HepG2 (cell line): ENCODE measurements around the gene FAM168A. TPM values are rescaled to one million over a fixed set of nuclear protein-coding genes. Genes with fewer than 3 reads are reported as not detected.

Experiments
- BCL6 ChIP-seq: IDR thresholded peaks from 2 replicates; pipeline ENCODE4 v1.6.1; 2016; ENCODE audit warnings: missing genetic modification reagents, missing compliant biosample characterization
- ESRRA ChIP-seq: sonication (generic); formaldehyde crosslinking; IDR thresholded peaks from 2 replicates; pipeline ENCODE4 v1.5.1; 2020; ENCODE audit warnings: mild to moderate bottlenecking, low read depth, missing genetic modification reagents
- HCFC1 ChIP-seq: fragments of 150-350 bp; IDR thresholded peaks from 2 replicates; pipeline ENCODE4 v1.6.1; 2014; ENCODE audit warnings: low read depth, low read length
- HNRNPL ChIP-seq: fragments of 200-400 bp; formaldehyde crosslinking; IDR thresholded peaks from 2 replicates; pipeline ENCODE4 v1.6.1; 2017; ENCODE audit warnings: mild to moderate bottlenecking, low read depth, low read length
- MAFF ChIP-seq: IDR thresholded peaks from 2 replicates; pipeline ENCODE4 v1.6.1; 2011; ENCODE audit warnings: low read depth, low read length, improper control_type of control experiment
- MAFK ChIP-seq, 2 experiments: IDR thresholded peaks in 1 of 2; conservative IDR thresholded peaks in 1 of 2; 2 replicates each; pipeline ENCODE4 v1.6.1; 2011; ENCODE audit warnings: improper control_type of control experiment in 2 of 2, low read length in 2 of 2
- PHF8 ChIP-seq: sonication (generic); formaldehyde crosslinking; IDR thresholded peaks from 2 replicates; pipeline ENCODE4 v1.5.0; 2020; ENCODE audit warnings: missing genetic modification reagents
- REXO4 ChIP-seq: sonication (generic); formaldehyde crosslinking; IDR thresholded peaks from 2 replicates; pipeline ENCODE4 v1.8.0; 2022; ENCODE audit warnings: missing genetic modification reagents, mild to moderate bottlenecking, borderline replicate concordance
- SIX4 ChIP-seq: sonication (generic); formaldehyde crosslinking; IDR thresholded peaks from 2 replicates; pipeline ENCODE4 v1.4.0; 2020; ENCODE audit warnings: missing genetic modification reagents
- SRF ChIP-seq: IDR thresholded peaks from 2 replicates; pipeline ENCODE4 v1.6.1; 2011; ENCODE audit warnings: mild to moderate bottlenecking, low read depth, low read length, moderate library complexity
- TBL1XR1 ChIP-seq: fragments of 150-350 bp; IDR thresholded peaks from 2 replicates; pipeline ENCODE4 v1.6.1; 2014; ENCODE audit warnings: borderline replicate concordance, low read length; ENCODE audit not compliant: partially characterized antibody
- ZFP82 ChIP-seq: sonication (generic); formaldehyde crosslinking; IDR thresholded peaks from 2 replicates; pipeline ENCODE4 v1.5.1; 2020; ENCODE audit warnings: mild to moderate bottlenecking, missing genetic modification reagents, borderline replicate concordance
- ZMAT3 ChIP-seq: sonication (generic); formaldehyde crosslinking; conservative IDR thresholded peaks from 2 replicates; pipeline ENCODE4 v1.7.0; 2021; ENCODE audit warnings: missing genetic modification reagents
- ZNF235 ChIP-seq: sonication (generic); formaldehyde crosslinking; IDR thresholded peaks from 2 replicates; pipeline ENCODE4 v1.8.1; 2023; ENCODE audit warnings: mild to moderate bottlenecking, missing genetic modification reagents, borderline replicate concordance
- ZNF329 ChIP-seq: sonication (generic); formaldehyde crosslinking; IDR thresholded peaks from 2 replicates; pipeline ENCODE4 v1.9.0; 2021; ENCODE audit warnings: low read depth, mild to moderate bottlenecking, missing genetic modification reagents
- ZNF382 ChIP-seq: sonication (generic); formaldehyde crosslinking; IDR thresholded peaks from 2 replicates; pipeline ENCODE4 v1.5.0; 2020; ENCODE audit warnings: missing genetic modification reagents, mild to moderate bottlenecking, borderline replicate concordance
- ZNF441 ChIP-seq: sonication (generic); formaldehyde crosslinking; IDR thresholded peaks from 2 replicates; pipeline ENCODE4 v1.7.0; 2021; ENCODE audit warnings: missing genetic modification reagents, borderline replicate concordance
- ZNF598 ChIP-seq: sonication (generic); formaldehyde crosslinking; IDR thresholded peaks from 2 replicates; pipeline ENCODE4 v1.5.1; 2020; ENCODE audit warnings: mild to moderate bottlenecking, missing genetic modification reagents, borderline replicate concordance
- ZNF619 ChIP-seq: sonication (generic); formaldehyde crosslinking; IDR thresholded peaks from 2 replicates; pipeline ENCODE4 v1.4.0; 2020; ENCODE audit warnings: mild to moderate bottlenecking, missing genetic modification reagents
- ZNF879 ChIP-seq: sonication (generic); formaldehyde crosslinking; IDR thresholded peaks from 2 replicates; pipeline ENCODE4 v1.8.1; 2023; ENCODE audit warnings: missing genetic modification reagents
- polyA plus RNA-seq, 8 experiments: library from polyadenylated mRNA; depleted of rRNA in 3 of 8; stranded (reverse) in 7 of 8; unstranded in 1 of 8; fragments of >200 nt; fragmentation: Illumina TruSeq in 4 of 8; extraction: Trizol in 4 of 8; gene quantifications; 2 replicates each; pipeline versions ENCODE4 v1.2.1 to v1.2.3, GENCODE V29; 2011 to 2016; ENCODE audit warnings: low read depth in 4 of 8, missing spikeins in 1 of 8, mixed read lengths in 1 of 8; ENCODE audit not compliant: insufficient read depth in 1 of 8
- total RNA-seq, 5 experiments: library from RNA; depleted of rRNA; stranded (reverse); fragments of >200 nt; fragmentation: Illumina TruSeq; extraction: Trizol; gene quantifications; 2 replicates each; pipeline ENCODE4 v1.2.3, GENCODE V29; 2016; ENCODE audit warnings: low read depth in 1 of 5
- TF ChIP-seq, protein P1 (sequence below): IDR thresholded peaks from 2 replicates; pipeline ENCODE4 v1.6.1; 2012; ENCODE audit warnings: low read length, improper control_type of control experiment
- TF ChIP-seq, protein P2 (sequence below): sonication (generic); formaldehyde crosslinking; conservative IDR thresholded peaks from 2 replicates; pipeline ENCODE4 v1.4.0; 2020; ENCODE audit warnings: missing genetic modification reagents
- TF ChIP-seq, protein P3 (sequence below): sonication (generic); formaldehyde crosslinking; IDR thresholded peaks from 2 replicates; pipeline ENCODE4 v1.5.0; 2020; ENCODE audit warnings: missing genetic modification reagents

Gene FAM168A
- total and polyA plus RNA-seq, 2 of the 13 experiments (the other 11 are each of a cell fraction or from before 2014, with no cell fraction given): 13.9 to 15.8 TPM

DNA sequence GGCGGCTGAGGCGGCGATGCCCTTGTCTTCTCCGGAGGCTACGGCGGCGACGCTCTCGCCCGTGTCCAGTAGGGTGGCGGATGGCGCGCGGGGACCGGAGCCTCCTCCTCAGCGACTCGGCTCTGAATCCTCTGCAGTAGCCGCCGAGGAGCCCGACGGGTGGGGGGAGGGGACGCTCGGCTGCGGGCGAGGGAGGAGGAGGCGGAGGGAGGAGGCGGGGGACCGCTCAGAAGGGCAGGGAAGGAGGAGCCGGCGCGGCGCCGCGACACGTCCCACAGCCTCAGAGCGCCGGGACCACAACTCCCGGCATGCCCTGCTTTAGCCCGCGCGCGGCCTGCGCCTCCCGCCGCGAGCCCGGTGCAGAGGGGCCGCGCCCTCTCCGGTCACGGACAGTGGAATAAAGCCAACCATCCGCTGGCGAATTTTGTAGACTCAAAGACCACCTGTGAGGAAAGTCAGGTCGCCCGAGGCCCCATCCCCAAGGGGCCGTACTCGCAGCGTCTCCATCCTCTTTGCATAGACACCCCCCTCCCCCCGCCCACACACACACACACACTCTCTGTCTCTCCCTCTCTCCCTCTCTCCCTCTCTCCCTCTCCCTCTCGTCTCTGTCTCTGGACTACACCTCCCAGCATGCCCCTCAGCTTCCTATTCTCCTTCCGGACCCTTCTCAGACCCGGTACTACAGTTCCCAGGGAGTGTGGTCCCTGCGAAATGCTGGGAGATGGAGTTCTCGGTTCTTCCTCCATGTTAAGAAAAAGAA is at the start of gene FAM168A (continued):
- TF ChIP-seq, protein P1, sequence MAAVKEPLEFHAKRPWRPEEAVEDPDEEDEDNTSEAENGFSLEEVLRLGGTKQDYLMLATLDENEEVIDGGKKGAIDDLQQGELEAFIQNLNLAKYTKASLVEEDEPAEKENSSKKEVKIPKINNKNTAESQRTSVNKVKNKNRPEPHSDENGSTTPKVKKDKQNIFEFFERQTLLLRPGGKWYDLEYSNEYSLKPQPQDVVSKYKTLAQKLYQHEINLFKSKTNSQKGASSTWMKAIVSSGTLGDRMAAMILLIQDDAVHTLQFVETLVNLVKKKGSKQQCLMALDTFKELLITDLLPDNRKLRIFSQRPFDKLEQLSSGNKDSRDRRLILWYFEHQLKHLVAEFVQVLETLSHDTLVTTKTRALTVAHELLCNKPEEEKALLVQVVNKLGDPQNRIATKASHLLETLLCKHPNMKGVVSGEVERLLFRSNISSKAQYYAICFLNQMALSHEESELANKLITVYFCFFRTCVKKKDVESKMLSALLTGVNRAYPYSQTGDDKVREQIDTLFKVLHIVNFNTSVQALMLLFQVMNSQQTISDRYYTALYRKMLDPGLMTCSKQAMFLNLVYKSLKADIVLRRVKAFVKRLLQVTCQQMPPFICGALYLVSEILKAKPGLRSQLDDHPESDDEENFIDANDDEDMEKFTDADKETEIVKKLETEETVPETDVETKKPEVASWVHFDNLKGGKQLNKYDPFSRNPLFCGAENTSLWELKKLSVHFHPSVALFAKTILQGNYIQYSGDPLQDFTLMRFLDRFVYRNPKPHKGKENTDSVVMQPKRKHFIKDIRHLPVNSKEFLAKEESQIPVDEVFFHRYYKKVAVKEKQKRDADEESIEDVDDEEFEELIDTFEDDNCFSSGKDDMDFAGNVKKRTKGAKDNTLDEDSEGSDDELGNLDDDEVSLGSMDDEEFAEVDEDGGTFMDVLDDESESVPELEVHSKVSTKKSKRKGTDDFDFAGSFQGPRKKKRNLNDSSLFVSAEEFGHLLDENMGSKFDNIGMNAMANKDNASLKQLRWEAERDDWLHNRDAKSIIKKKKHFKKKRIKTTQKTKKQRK: no peak
- TF ChIP-seq BCL6 (CRISPR knock-in tag) (0 out of 2 replicates have a peak, but pooled peaks have one; percentile 58), ZNF235 (CRISPR knock-in tag) (peak; percentile 70; the same call in 1 of the 2 replicates), ZFP82 (CRISPR knock-in tag) (no peak), HCFC1 (peak; percentile 87), ZNF879 (CRISPR knock-in tag) (no peak), SIX4 (CRISPR knock-in tag) (peak; percentile 39; the same call in 1 of the 2 replicates), MAFF (no peak), ZNF598 (CRISPR knock-in tag) (no peak), ZNF329 (CRISPR knock-in tag) (no peak), MAFK (conservative IDR thresholded peaks at IDR 0.05 in 1 of 2, IDR thresholded peaks at IDR 0.05 in 1 of 2; ENCODE audit: low read length in 2 of 2) (no peak), TBL1XR1 (no peak), REXO4 (CRISPR knock-in tag) (no peak), ZMAT3 (CRISPR knock-in tag) (peak; percentile 55; the same call in 1 of the 2 replicates), ZNF382 (CRISPR knock-in tag) (no peak), ESRRA (no peak; the same call in none of the 2 replicates), HNRNPL (no peak), ZNF441 (peak; percentile 8; the same call in 1 of the 2 replicates), SRF (no peak; the same call in 1 of the 2 replicates), PHF8 (CRISPR knock-in tag) (peak; percentile 89), ZNF619 (no peak; the same call in 1 of the 2 replicates)
- TF ChIP-seq, protein P2, sequence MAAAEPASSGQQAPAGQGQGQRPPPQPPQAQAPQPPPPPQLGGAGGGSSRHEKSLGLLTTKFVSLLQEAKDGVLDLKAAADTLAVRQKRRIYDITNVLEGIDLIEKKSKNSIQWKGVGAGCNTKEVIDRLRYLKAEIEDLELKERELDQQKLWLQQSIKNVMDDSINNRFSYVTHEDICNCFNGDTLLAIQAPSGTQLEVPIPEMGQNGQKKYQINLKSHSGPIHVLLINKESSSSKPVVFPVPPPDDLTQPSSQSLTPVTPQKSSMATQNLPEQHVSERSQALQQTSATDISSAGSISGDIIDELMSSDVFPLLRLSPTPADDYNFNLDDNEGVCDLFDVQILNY (CRISPR knock-in tag): 0 out of 2 replicates have a peak, but pooled peaks have one; percentile 43
- TF ChIP-seq, protein P3, sequence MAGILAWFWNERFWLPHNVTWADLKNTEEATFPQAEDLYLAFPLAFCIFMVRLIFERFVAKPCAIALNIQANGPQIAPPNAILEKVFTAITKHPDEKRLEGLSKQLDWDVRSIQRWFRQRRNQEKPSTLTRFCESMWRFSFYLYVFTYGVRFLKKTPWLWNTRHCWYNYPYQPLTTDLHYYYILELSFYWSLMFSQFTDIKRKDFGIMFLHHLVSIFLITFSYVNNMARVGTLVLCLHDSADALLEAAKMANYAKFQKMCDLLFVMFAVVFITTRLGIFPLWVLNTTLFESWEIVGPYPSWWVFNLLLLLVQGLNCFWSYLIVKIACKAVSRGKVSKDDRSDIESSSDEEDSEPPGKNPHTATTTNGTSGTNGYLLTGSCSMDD (CRISPR knock-in tag): no peak
